Measurements from ENCODE around the gene AK9. TPM values are rescaled to one million over a fixed set of nuclear protein-coding genes. Genes with fewer than 3 reads are reported as not detected.

The AK9 gene
- polyA plus RNA-seq, 1 donor from 2014 or later = 27.7 TPM

GRCh38 chr6:109460161-109460829 is 230.7 kb downstream of the AK9 start:
- Histone ChIP-seq H3K4me2 (ENCODE audit: low read length) (no peak overlapping the region), H3K9ac (ENCODE audit: low read length) (no peak overlapping the region), H3K79me2 (replicated peaks; ENCODE audit: insufficient read depth, low read length) (no peaks in the 10 kb centered on the region), H3K9me3 (ENCODE audit: low read length) (no peaks in the 10 kb centered on the region), H3K27ac (ENCODE audit: low read length) (no peak overlapping the region), H3K4me3 (ENCODE audit: low read length) (no peak overlapping the region), H3K36me3 (ENCODE audit: insufficient read depth, low read length) (peaks cover 12% of the 10 kb centered on the region), H3K27me3 (ENCODE audit: insufficient read depth, low read depth, low read length) (no peaks in the 10 kb centered on the region), H3K9me2 (ENCODE audit: insufficient read depth, low read length) (no peaks in the 10 kb centered on the region), H3F3A (ENCODE audit: insufficient read depth, low read length, poor library complexity, severe bottlenecking) (no peaks in the 10 kb centered on the region), H2AFZ (ENCODE audit: low read depth, low read length) (no peak overlapping the region), H4K20me1 (ENCODE audit: insufficient read depth) (peaks cover 2% of the 10 kb centered on the region)
- no peak for TF ChIP-seq EP300 (conservative IDR thresholded peaks at IDR 0.05; ENCODE audit: poor library complexity, severe bottlenecking)
- no peak for TF ChIP-seq MXI1 (conservative IDR thresholded peaks at IDR 0.05; ENCODE audit: poor library complexity, severe bottlenecking)
- no peak for TF ChIP-seq TAF1 (IDR thresholded peaks at IDR 0.05; ENCODE audit: low read depth)
- TF ChIP-seq, protein P1, sequence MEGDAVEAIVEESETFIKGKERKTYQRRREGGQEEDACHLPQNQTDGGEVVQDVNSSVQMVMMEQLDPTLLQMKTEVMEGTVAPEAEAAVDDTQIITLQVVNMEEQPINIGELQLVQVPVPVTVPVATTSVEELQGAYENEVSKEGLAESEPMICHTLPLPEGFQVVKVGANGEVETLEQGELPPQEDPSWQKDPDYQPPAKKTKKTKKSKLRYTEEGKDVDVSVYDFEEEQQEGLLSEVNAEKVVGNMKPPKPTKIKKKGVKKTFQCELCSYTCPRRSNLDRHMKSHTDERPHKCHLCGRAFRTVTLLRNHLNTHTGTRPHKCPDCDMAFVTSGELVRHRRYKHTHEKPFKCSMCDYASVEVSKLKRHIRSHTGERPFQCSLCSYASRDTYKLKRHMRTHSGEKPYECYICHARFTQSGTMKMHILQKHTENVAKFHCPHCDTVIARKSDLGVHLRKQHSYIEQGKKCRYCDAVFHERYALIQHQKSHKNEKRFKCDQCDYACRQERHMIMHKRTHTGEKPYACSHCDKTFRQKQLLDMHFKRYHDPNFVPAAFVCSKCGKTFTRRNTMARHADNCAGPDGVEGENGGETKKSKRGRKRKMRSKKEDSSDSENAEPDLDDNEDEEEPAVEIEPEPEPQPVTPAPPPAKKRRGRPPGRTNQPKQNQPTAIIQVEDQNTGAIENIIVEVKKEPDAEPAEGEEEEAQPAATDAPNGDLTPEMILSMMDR (IDR thresholded peaks at IDR 0.05; ENCODE audit: poor library complexity, severe bottlenecking) = no peak
- no peak for TF ChIP-seq POLR2AphosphoS5 (IDR thresholded peaks at IDR 0.05)
- no peak for TF ChIP-seq SMC3 (conservative IDR thresholded peaks at IDR 0.05; ENCODE audit: poor library complexity)
- TF ChIP-seq, protein P2, sequence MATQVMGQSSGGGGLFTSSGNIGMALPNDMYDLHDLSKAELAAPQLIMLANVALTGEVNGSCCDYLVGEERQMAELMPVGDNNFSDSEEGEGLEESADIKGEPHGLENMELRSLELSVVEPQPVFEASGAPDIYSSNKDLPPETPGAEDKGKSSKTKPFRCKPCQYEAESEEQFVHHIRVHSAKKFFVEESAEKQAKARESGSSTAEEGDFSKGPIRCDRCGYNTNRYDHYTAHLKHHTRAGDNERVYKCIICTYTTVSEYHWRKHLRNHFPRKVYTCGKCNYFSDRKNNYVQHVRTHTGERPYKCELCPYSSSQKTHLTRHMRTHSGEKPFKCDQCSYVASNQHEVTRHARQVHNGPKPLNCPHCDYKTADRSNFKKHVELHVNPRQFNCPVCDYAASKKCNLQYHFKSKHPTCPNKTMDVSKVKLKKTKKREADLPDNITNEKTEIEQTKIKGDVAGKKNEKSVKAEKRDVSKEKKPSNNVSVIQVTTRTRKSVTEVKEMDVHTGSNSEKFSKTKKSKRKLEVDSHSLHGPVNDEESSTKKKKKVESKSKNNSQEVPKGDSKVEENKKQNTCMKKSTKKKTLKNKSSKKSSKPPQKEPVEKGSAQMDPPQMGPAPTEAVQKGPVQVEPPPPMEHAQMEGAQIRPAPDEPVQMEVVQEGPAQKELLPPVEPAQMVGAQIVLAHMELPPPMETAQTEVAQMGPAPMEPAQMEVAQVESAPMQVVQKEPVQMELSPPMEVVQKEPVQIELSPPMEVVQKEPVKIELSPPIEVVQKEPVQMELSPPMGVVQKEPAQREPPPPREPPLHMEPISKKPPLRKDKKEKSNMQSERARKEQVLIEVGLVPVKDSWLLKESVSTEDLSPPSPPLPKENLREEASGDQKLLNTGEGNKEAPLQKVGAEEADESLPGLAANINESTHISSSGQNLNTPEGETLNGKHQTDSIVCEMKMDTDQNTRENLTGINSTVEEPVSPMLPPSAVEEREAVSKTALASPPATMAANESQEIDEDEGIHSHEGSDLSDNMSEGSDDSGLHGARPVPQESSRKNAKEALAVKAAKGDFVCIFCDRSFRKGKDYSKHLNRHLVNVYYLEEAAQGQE (IDR thresholded peaks at IDR 0.05; ENCODE audit: borderline replicate concordance) = no peak
- TF ChIP-seq EZH2 (IDR thresholded peaks at IDR 0.05; ENCODE audit: borderline replicate concordance, insufficient read depth, low read length, poor library complexity, severe bottlenecking) = no peak
- TF ChIP-seq RAD21 (conservative IDR thresholded peaks at IDR 0.05) = no peak

- H3K27ac ChIP-seq (ENCODE audit: low read length) = no peak overlapping the region
- H3K9me3 ChIP-seq (ENCODE audit: low read length) = no peaks in the 10 kb centered on the region
- no peak overlapping the region for H3K9ac ChIP-seq (ENCODE audit: low read length)
- H3K4me2 ChIP-seq (ENCODE audit: low read length) = no peak overlapping the region
- H2AFZ ChIP-seq (ENCODE audit: low read depth, low read length) = no peak overlapping the region
- H3K27me3 ChIP-seq (ENCODE audit: insufficient read depth, low read depth, low read length) = no peaks in the 10 kb centered on the region
- peaks cover 8% of the 10 kb centered on the region for H3K36me3 ChIP-seq (ENCODE audit: insufficient read depth, low read length)
- no peak for TF ChIP-seq TAF1 (IDR thresholded peaks at IDR 0.05; ENCODE audit: low read depth)
- no peak for TF ChIP-seq EZH2 (IDR thresholded peaks at IDR 0.05; ENCODE audit: borderline replicate concordance, insufficient read depth, low read length, poor library complexity, severe bottlenecking)
- TF ChIP-seq, protein P2 (IDR thresholded peaks at IDR 0.05; ENCODE audit: borderline replicate concordance) = no peak
- TF ChIP-seq SMC3 (conservative IDR thresholded peaks at IDR 0.05; ENCODE audit: poor library complexity) = no peak
- H3K9me2 ChIP-seq (ENCODE audit: insufficient read depth, low read length) = no peaks in the 10 kb centered on the region
- no peaks in the 10 kb centered on the region for H4K20me1 ChIP-seq (ENCODE audit: insufficient read depth)
- no peaks in the 10 kb centered on the region for H3F3A ChIP-seq (ENCODE audit: insufficient read depth, low read length, poor library complexity, severe bottlenecking)
- peaks cover 8% of the 10 kb centered on the region for H3K79me2 ChIP-seq (replicated peaks; ENCODE audit: insufficient read depth, low read length)
- no peak overlapping the region for H3K4me3 ChIP-seq (ENCODE audit: low read length)
These were observed 232.0 kb downstream of the AK9 start for GRCh38 chr6:109458774-109459531.

All from neural cell (in vitro differentiated cells).